HG03432 (cell line): ENCODE results near the gene BRCA1.
A peak's percentile ranks its signal among the peaks of the same experiment; 100 is the strongest.
"Not testable (repeated sequence)": the region's sequence is repeated elsewhere in the genome, so short reads cannot be mapped to it uniquely, and the experiment has no call there.

Experiments
- ATAC-seq: cut with Tn5 transposase; IDR thresholded peaks from one replicate; pipeline ENCODE4 v1.9.1; 2021; ENCODE audit warnings: mild to moderate bottlenecking, moderate library complexity; ENCODE audit not compliant: unreplicated experiment

BRCA1 gene

DNA sequence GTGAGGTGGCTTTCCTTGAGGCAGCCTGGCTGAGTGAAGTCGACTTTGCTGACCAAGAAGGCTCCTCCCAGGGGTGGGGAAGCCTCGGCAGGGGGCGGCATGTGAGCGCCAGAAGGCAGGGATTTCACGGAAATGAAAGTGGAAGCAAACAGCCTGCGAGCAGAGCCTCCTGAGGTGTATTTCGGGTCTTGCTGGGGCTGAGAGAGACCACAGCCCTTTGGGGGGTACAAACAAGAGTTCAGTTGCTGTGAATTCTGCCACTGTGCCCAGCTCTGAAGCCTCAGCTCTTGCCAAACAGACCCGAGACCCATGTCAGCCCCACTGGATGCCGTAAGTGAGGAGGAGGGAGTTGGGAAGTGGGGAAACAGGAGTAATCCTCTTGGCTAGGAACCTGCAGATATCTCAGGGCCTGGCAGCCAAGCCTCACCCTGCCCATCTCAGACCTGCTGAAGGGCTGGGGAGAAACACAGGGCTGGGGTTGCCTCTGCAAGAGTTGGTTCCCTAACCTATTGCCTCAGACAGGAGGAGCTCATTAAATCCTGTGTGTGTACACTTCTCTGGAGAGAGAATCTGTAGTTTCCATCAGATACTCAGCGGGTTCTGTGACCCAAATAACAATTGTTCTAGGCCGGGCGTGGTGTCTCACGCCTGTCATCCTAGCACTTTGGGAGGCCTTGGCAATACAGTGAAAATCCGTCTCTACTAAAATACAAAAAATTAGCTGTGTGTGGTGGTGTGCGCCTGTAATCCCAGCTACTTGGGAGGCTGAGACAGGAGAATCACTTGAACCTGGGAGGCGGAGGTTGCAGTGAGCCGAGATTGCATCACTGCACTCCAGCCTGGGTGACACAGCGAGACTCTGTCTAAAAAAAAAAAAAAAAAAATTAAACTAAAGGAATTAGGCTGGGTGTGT lies 118.3 kb downstream of the BRCA1 start, which contains the start of gene IFI35:
IFI35 (plus strand) TSS at position 146 of the 913 bp plus-strand sequence; CDS start at position 310, 164 bp downstream.
- ATAC-seq, result peak; percentile 84

DNA sequence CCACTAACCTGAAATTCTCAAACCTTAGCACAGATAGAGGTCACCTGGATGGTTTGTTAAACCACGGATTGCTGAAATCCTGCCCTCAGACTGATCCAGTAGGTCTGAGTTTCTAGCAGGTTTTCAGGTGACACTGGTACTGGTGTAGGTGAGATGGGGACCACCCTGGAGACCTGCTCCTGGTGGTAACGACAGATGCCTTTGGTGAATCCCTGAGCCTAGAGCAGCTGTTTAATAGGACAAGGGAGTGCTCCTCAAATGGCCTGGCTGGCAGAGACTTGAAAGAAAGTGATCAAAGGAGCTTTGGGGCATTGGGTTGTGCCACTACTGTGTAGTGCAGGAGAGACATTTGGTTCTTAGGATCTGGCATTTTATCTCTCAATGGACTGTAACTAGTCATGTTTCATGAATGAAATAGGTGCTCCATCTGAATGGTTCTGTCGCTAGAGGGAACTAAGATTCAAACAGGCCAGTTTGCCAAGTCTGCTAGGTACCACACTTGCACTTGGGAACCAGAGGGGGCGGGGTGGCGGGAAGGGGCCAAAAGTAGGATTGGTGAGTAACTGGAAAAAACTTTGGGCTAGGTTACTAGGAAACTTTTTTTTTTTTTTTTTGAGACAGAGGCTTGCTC lies 121.5 kb downstream of the BRCA1 start:
- no peak for ATAC-seq

DNA sequence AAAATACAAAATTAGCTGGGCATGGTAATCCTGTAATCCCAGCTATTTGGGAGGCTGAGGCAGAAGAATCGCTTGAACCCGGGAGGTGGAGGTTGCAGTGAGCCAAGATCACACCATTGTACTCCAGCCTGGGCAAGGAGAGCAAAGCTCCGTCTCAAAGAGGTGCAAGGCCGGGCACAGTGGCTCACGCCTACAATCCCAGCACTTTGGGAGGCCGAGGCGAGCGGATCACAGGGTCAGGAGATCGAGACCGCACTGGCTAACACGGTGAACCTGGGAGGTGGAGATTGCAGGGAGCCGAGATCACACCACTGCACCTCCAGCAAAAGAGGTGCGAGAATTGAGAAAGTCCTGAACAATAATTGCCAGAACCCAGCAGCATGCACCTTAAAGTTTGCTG lies 124.3 kb downstream of the BRCA1 start:
- not testable (repeated sequence) for ATAC-seq

DNA sequence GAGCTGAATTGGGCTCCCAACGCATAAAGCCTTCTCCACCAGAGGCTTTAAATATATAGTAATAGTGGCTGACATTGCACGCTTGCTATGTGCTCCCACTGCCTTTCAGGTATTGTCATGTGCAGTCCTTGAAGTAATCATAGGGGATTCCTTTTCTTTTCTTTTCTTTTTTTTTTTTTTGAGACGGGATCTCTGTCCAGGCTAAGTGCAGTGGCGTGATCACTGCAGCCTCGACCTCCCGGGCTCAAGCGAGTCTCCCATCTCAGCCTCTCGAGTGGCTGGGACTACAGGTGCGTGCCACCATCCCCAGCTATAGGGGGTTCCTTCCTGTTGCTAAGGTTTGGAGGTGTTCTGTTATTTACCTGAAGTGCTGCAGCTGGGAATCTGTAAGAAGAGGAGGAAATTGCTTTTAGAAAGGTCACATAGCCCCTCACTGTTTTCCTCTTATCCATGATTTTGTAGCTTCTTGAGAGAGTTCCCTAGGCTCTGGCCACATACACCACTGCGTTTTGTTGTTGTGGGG lies 126.1 kb downstream of the BRCA1 start:
- no peak for ATAC-seq

DNA sequence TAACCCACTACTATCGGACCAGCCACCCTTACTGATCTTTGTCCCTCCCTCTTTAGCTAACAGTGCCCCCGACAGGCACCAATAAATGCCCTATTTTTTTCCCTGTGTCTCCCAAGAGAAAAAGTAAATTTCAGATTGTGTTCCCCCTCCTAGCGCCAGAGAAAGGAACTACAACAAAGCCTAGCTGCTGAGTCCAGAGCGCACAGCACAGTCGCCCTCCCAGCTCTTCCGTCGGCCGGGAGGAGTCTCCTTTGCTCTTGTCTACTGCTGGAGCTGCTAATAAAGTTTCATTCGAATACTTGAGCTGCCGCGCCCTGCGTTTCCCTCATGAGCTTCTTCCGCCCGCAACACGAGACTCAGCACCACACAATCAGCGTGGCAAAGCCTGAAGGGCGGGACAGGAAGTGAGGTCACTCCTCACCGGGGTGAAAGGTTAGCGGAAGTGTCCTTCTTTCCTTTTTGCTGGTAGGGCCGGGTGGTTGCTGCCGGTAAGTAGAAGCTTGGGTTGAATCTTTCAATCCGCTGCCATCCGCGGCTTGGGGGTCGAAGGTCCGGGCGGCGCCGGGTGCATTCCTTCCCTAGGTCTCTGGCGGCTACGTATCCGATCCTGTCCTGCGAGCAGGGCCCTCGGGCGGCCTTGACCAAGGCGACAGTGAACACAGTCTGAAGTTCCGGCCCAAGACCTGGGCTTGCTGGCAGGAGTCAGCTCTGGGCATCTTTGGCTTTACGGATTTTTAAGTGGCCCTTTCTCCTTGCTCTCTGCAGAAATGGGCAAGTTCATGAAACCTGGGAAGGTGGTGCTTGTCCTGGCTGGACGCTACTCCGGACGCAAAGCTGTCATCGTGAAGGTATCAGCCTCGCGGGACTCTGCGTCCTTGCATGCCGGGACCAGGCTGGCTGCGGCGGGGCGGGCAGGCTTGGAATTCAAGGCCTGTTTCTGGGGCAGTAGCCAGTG lies 126.9 kb downstream of the BRCA1 start, which contains the start of gene RPL27:
RPL27 (plus strand) TSS at position 436 of the 955 bp plus-strand sequence; CDS start at position 768, 332 bp downstream.
- peak; percentile 93 for ATAC-seq

DNA sequence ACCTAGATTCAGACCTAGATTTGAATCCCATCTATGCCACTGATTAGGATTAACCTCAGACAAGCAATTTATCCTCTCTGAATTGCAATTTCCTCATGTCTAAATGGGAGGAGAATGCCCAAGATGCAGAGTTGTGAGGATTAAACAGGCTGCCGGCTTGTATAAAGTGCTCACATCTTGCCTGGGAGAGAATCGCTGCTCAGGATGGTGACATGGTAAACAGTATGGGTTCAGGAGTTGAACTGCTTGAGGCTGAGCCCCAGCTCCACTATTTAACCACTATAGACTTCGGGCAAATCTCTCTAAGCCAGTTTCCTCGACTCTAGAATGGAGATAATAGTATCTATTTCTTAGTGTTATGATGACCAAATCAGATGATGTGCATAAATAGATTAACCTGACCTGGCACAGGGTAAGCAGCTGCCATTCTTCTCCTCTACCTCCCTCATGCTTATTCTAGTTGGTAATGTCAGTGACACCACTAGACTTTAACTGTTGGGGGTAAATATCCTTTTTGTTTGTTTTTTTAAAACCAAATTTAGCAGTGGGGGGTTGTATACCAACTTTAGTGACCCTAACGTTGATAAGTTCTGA lies 127.7 kb downstream of the BRCA1 start:
- no peak for ATAC-seq
